Body of pancreas (tissue), 4 donors: ENCODE data around the gene PCYT2. TPM values are rescaled to one million over a fixed set of nuclear protein-coding genes. Genes with fewer than 3 reads are reported as not detected.

Source experiments
- ATAC-seq: fragments of 150-250 bp; one replicate; pipeline ENCODE4 v1.9.1; 2016
- DNase-seq, 4 donors: peaks; one replicate each; pipeline ENCODE4 v3.0.0-alpha.2; 2019
- H3K27ac ChIP-seq, 4 donors: fragments of 200-600 bp; sonication (generic); 1 replicate in 3 of 4; 2 replicates in 1 of 4; pipeline versions ENCODE4 v1.5.1 to v1.6.1; 2016 to 2019; ENCODE audit warnings: mild to moderate bottlenecking in 1 of 4, mixed read lengths in 1 of 4, moderate library complexity in 1 of 4
- H3K27me3 ChIP-seq, 2 donors: fragments of 200-600 bp; sonication (generic); one replicate each; pipeline ENCODE4 v1.6.0; 2016; ENCODE audit warnings: mild to moderate bottlenecking in 1 of 2
- H3K36me3 ChIP-seq, 2 donors: fragments of 200-600 bp; sonication (generic); replicated peaks in 1 of 2; 2 replicates each; pipeline ENCODE4 v1.5.1; 2016; ENCODE audit warnings: low read depth in 2 of 2; ENCODE audit not compliant: insufficient read depth in 1 of 2
- H3K4me1 ChIP-seq: fragments of 200-600 bp; sonication (generic); one replicate; pipeline ENCODE4 v1.6.0; 2016
- H3K4me3 ChIP-seq, 2 donors: fragments of 200-600 bp; sonication (generic); 1 replicate in 1 of 2; 2 replicates in 1 of 2; pipeline ENCODE4 v1.5.1; 2016 to 2019
- H3K9me3 ChIP-seq, 3 donors: fragments of 200-600 bp; sonication (generic); 1 replicate in 2 of 3; 2 replicates in 1 of 3; pipeline ENCODE4 v1.5.1; 2016
- POLR2A ChIP-seq, 3 donors: fragments of 450-650 bp; IDR thresholded peaks; one replicate each; pipeline ENCODE4 v1.6.1; 2016; ENCODE audit warnings: antibody characterized with exemption in 3 of 3, mild to moderate bottlenecking in 2 of 3
- WGBS, 2 donors: methylation state at CpG; one replicate each; pipeline ENCODE4 v1.1.5; 2017; 5-methylcytosine and 5-hydroxymethylcytosine counted together
- intact Hi-C: fragments of 100-400 bp; cut with DNase I; formaldehyde crosslinking; loops from one replicate; pipeline ENCODE4 v1.15.1; 2023
- total RNA-seq, 2 donors: library from RNA; depleted of rRNA; stranded (reverse); fragments of >200 nt; gene quantifications; one replicate each; pipeline ENCODE4 v1.1.0, GENCODE V29; 2016
- TF ChIP-seq, protein P1 (sequence below), 7 experiments: fragments of 450-650 bp in 4 of 7; fragments of 200-600 bp in 3 of 7; sonication (generic) in 3 of 7; IDR thresholded peaks; one replicate each; pipeline ENCODE4 v1.5.1; 2016 to 2019; ENCODE audit warnings: antibody characterized with exemption in 7 of 7

The PCYT2 gene
- total RNA-seq, 2 donors from 2014 or later = 13.0 to 25.1 TPM

DNA sequence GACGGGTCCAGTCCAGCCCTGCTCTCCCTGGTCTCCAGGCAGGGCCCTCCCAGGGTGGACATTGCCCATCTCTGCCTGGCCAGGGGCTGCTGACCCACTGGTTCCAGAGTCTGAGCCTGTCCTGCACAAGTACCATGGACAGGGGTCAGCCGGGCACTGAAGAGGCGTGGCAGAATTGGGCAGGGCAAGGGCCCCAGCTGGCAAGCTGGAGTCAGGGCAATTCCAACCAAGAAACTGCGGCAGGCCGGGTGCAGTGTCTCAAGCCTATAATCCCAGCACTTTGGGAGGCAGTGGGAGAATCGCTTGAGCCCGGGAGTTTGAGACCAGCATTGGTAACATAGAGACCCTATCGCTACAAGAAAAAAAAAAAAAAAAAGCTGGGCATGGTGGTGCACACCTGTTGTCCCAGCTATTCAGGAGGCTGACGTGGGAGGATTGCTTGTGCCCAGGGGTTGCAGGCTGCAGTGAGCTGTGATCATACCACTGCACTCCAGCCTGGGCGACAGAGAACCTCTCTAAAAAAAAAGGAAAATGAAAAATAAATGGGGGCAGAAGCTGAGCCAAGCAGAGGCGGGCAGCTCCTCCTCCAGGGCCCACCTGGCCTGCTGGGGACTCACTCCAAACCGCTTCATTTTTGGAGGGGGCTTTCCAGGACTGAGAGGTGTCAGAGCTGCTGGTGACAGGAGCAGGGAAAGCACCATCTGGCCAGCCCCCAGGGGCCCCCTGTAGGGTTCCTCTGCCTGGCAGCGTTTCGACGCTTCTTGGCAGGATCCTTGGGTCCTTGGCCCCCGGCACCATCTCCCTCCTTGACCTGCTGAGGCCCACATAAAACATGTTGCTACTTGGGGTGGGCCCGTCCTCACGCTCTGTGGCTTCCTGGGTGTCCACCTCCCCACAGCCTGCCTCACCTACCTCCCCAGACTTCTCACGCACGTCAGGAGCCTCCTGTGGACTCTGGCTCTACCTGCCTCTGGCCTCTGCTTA lies 19.2 kb upstream of the PCYT2 start:
- Histone ChIP-seq H3K9me3 (no peaks in the 10 kb centered on the region), H3K4me3 (no peak overlapping the region), H3K36me3 (no peaks in the 10 kb centered on the region), H3K27ac (no peak overlapping the region), H3K27me3 (no peaks in the 10 kb centered on the region), H3K4me1 (peaks cover 29% of the 10 kb centered on the region)
- TF ChIP-seq, protein P1, sequence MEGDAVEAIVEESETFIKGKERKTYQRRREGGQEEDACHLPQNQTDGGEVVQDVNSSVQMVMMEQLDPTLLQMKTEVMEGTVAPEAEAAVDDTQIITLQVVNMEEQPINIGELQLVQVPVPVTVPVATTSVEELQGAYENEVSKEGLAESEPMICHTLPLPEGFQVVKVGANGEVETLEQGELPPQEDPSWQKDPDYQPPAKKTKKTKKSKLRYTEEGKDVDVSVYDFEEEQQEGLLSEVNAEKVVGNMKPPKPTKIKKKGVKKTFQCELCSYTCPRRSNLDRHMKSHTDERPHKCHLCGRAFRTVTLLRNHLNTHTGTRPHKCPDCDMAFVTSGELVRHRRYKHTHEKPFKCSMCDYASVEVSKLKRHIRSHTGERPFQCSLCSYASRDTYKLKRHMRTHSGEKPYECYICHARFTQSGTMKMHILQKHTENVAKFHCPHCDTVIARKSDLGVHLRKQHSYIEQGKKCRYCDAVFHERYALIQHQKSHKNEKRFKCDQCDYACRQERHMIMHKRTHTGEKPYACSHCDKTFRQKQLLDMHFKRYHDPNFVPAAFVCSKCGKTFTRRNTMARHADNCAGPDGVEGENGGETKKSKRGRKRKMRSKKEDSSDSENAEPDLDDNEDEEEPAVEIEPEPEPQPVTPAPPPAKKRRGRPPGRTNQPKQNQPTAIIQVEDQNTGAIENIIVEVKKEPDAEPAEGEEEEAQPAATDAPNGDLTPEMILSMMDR (IDR thresholded peaks at IDR 0.05) = no peak
- TF ChIP-seq POLR2A (IDR thresholded peaks at IDR 0.05) = no peak
- 70 to 81% methylated on average over 16 to 20 of the region's 20 CpGs for whole genome bisulfite sequencing, 2 donors
- intact Hi-C loops = no loop called here
- DNase-seq (peak in 2 of 4 donors; percentile 40 to 46), ATAC-seq (no peak)

DNA sequence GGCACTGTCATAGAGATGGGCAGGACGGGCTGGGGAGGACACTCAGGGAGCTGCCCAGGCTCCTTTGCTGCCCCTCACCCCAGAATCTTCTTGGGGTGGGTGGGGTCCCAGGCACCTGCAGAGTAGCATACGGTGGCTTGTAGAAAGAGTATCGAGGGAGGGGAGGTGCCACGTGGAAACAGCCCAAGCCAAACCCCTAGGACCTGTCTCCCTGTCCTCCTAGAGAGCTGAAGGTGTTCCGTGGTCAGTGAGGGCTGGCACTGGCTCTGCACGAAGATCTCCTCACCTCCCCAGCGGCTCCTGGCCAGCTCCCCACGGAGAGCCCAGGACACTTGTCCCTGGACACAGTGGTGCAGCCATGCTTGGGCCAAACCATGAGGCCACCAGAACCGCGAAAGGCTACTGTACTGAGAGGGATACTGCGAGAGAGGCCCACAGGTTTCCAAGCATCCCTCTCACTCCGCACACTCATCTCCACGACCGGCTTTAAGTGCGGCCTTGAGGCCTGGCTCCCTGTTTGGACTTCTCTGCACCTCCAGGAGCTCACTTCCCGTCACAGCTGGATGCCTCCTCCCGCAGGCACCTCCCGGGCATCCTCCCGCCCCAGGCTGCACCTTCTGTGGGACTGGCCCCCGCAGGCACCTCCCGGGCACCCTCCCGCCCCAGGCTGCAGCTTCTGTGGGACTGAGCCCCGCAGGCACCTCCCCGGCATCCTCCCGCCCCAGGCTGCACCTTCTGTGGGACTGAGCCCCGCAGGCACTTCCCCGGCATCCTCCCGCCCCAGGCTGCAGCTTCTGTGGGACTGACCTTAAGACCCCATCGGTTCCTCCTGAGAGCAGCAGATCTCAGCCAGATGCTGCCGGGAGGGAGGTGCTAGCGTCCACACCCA lies 18.3 kb upstream of the PCYT2 start:
- intact Hi-C loops = no loop called here
- Histone ChIP-seq H3K36me3 (no peaks in the 10 kb centered on the region), H3K27ac (no peak overlapping the region), H3K9me3 (no peaks in the 10 kb centered on the region), H3K27me3 (no peaks in the 10 kb centered on the region), H3K4me1 (peaks cover 32% of the 10 kb centered on the region), H3K4me3 (no peak overlapping the region)
- WGBS, 2 donors = 88 to 92% methylated on average over 26 to 28 of the region's 31 CpGs
- no peak for DNase-seq
- TF ChIP-seq POLR2A (IDR thresholded peaks at IDR 0.05) = no peak
- TF ChIP-seq, protein P1 (IDR thresholded peaks at IDR 0.05) = no peak
- ATAC-seq = no peak

DNA sequence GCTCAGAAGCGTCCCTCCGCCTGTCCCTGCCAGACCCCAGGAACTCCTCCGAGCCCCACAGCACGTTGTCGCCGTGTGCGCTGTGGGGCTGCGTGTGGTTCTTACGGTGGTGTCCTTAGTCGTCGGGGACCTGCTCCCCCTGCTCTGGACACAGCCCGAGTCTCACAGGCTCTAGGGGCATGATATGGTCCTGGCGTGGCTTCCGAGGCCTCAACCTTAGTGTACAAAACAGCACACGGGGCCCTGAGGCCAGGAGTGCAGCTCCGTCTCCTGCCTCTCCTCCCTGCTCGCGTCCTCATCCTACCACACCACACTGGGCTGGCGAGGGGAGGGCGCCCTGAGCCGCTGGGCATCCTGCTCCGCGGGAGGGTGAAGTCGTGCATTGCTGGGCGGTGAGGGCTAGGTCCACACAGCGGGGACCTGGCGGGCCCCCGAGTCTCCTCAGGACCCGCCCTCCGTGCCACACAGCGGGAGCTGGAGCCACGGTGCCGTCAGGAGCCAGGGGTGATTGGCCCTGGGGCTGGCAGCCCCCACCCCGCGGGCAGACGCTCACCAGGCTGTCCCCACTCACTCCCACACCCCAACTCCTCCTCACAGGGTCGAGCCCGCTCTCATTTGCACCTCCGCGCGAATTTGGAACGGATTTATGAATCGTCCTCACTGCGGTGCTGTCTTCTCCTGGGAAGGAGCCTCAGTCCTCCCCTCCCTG lies 17.5 kb upstream of the PCYT2 start:
- Histone ChIP-seq H3K9me3 (no peaks in the 10 kb centered on the region), H3K4me1 (peaks cover 40% of the 10 kb centered on the region), H3K27me3 (no peaks in the 10 kb centered on the region), H3K27ac (peak overlapping the region in 1 of 4 donors; percentile 64), H3K4me3 (peak overlapping the region in 1 of 2 donors; percentile 60), H3K36me3 (no peaks in the 10 kb centered on the region)
- 39 to 100% methylated on average over 7 to 44 of the region's 44 CpGs for WGBS, 2 donors
- TF ChIP-seq POLR2A (IDR thresholded peaks at IDR 0.05) = no peak
- TF ChIP-seq, protein P1 (IDR thresholded peaks at IDR 0.05) = no peak
- DNase-seq = no peak
- ATAC-seq = no peak
- intact Hi-C loops = no loop called here

DNA sequence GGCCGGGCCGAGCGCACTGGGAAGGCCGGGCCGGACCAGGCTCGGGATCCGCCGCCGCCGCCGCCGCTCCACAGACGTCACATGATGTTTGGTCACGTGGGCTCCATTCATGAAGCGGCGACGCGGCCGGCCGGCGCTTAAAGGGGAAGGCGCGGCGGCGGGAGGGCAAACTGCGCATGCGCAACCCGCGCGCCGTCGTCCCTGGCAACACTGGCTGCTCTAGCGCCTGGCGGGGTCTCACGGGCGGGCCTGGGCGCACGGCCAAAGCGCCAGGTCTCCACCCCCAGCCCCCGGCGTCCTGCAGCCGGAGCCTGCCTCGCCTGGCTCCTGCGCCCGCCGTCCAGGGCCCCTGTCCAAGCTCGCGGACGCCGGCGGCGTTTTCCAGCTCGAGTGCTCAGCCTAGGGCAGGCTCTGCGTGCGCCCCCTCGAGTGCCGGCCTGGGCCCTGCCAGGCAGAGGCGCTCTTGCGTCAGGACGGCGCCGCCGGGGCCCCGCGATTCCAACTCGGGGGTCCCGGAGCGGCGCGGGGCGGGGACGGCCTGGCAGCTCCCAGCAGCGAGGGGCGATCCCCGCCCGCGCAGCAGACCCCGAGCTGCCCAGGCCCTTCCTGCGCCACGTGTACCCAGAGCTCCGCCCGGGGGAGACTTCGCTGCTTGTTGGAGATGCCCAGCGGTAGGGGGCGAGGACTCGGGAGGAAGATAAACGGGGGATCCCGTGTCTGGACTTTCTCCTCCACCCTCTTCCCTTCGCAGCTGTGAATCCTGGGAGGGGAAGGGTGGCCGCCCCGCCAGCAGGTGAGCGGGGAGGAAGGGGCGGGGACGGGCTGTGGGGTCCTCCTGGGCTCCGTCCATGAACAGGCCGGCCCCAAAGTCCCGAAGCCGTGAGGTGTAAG lies 16.7 kb upstream of the PCYT2 start, which contains the start of gene MAFG:
Gene MAFG, minus strand, starts transcription at position 83 of the 891 bp plus-strand sequence. CDS start 4,550 bp downstream, outside the sequence.
- no peaks in the 10 kb centered on the region for H3K27me3 ChIP-seq
- TF ChIP-seq, protein P1 (IDR thresholded peaks at IDR 0.05) = peak in 3 of 7 experiments; percentile 13 to 42 (median 15)
- TF ChIP-seq POLR2A (IDR thresholded peaks at IDR 0.05) = peak; percentile 32 to 53 (median 52)
- H3K9me3 ChIP-seq = no peaks in the 10 kb centered on the region
- ATAC-seq (peak; percentile 73), DNase-seq (peak; percentile 90 to 94 (median 94))
- H3K4me3 ChIP-seq = peak within 1 kb of the TSS; percentile 85 to 98
- H3K4me1 ChIP-seq = peaks cover 48% of the 10 kb centered on the region
- H3K27ac ChIP-seq = peak within 1 kb of the TSS; percentile 89 to 98 (median 96)
- intact Hi-C loops = no loop called here
- WGBS, 2 donors = 1% methylated on average over 82 of the region's 98 CpGs; no CpG with 5 or more reads in 1 of the 2 donors
- no peaks in the 10 kb centered on the region for H3K36me3 ChIP-seq
